Measurements from ENCODE around the gene SSNA1. TPM values are rescaled to one million over a fixed set of nuclear protein-coding genes. Genes with fewer than 3 reads are reported as not detected.

SSNA1 gene
- total RNA-seq, 1 experiment from 2014 or later = 110 TPM

GRCh38 chr9:137152844-137153405, 35.6 kb upstream of the SSNA1 start:
- DNase-seq (ENCODE audit: low read depth) = no peak

- no peak for DNase-seq (ENCODE audit: low read depth)
Measured at GRCh38 chr9:137156567-137157375, 31.7 kb upstream of the SSNA1 start.

GRCh38 chr9:137157618-137158415, 30.7 kb upstream of the SSNA1 start:
- no peak for DNase-seq (ENCODE audit: low read depth)

GRCh38 chr9:137158625-137159024, 29.9 kb upstream of the SSNA1 start:
- no peak for DNase-seq (ENCODE audit: low read depth)

- no peak for DNase-seq (ENCODE audit: low read depth)
Measured at GRCh38 chr9:137159105-137160053, 29.1 kb upstream of the SSNA1 start.

DNA sequence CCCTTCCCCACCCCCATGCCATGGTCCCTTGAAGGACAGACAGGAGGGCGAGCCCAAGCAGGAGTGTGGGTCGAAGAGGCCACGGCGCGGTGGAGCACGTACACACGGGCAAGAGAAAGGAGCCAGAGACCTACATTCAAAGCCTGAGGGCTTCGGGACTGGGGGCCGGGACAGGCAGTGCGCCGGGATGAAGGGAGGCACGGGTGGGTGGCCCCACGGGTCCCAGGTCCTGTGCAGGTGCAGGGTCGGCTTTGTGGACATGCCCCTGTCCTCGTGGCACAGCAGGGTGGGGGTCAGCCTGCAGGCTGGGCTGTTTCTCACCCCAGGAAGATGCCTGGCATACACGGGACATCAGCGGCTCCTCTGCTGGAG, 28.4 kb upstream of the SSNA1 start:
- DNase-seq (ENCODE audit: low read depth) = no peak

GRCh38 chr9:137160716-137161557, 27.5 kb upstream of the SSNA1 start:
- DNase-seq (ENCODE audit: low read depth) = no peak

- DNase-seq (ENCODE audit: low read depth) = no peak
Measured at GRCh38 chr9:137161558-137162486, 26.7 kb upstream of the SSNA1 start.

- no peak for DNase-seq (ENCODE audit: low read depth)
Measured at GRCh38 chr9:137162505-137163364, 25.7 kb upstream of the SSNA1 start.

DNA sequence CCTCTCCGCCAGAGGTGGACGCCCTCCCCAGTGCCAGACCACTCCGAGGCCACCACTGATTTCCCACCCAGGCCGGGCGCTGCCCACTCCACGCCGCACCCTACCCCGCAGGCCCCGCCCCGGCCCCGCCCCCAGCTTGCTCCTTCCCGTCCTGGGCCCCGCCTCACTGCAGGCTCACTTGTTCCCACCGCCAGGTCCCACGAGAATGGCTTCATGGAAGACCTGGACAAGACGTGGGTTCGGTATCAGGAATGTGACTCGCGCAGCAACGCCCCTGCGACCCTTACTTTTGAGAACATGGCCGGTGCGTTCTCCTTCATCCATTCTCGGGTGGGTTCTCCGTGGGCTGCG, 25.1 kb upstream of the SSNA1 start:
- DNase-seq (ENCODE audit: low read depth) = no peak

DNA sequence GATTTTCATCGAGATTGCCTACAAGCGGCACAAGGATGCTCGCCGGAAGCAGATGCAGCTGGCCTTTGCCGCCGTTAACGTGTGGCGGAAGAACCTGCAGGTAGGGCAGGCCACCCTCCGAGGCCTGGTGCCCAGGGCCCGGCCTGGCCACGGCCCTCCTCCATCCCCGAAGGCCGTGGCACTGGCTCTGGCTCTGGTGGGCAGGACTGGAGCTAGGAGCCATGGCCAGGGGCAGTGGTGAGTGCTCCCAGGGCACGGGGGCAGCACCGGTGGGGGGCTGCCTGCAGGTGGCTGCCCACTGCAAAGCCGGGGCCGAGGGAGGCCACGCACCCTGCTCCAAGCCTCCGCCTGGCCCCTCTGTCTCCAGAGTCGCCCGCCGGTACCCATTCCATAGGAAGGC, 24.7 kb upstream of the SSNA1 start:
- DNase-seq (ENCODE audit: low read depth) = no peak

DNA sequence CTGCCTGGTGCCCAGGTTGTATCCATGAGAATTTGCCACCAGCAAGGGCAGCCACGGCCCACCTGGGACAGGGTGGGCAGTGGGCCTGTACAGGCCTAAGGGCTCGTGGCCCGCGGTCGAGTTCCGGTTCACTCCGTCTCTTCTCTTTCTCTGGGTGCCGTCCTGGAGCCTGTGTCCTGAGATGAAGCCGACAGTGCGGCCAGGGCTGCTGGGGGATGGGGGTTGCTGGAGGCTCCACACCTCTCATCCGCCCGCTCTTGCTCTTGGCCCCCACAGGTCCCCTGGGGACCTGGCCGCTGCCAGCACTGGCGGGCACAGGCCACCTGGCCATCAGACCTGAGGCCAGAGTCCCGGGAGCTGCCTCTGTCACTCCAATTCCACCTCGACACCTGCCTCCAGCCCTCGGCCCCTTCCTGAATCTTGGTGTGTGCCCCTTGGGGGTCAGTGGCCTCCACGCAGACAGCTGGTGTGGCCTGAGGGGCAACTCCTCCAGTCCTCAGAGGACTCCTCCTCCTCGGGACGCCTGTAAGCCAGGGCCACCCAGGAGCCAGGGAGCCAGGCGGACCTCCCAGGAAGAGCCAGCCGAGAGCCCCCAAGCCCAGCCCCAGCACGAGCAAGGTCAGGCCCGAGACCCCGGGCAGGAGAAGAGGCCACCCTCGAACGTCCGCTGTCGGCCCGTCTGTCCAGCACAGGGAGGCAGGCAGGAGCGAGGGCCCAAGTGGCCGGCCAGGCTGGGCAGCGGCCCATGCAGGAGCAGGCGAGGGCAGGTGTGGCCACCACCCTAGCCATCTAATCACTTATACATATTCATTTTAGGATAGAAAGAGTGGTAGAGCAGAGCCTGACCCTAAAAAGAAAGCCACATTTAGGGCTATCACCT, 23.9 kb upstream of the SSNA1 start:
- no peak for DNase-seq (ENCODE audit: low read depth)

DNA sequence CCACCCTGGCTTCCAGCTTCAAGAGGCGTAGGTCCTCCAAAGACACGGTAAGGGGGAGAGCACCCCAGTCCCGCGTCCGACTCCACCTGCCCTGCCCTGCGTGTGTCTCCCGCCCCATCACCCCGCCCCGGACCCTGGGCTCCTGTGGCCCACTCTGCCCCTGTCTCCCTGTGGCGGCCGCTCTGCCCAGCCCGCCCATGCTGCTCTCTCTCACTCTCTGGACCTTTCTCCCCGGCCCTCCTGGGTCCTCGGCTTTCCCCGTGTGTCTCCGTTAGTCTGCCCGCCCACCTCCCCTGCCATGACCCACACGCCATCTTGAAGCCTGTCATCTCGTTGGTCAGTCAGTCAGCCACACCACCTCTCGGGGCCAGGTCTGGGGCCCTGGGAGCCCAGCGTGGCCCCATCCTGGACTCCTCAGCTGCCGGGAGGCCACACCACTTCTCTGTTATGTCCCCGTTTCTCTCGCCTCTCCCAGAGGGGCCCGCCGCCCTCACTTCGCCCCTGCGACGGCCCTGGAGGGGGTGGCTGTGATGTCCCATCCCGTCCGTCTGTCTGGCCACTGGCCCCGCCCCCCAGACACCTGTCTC, 23.1 kb upstream of the SSNA1 start:
- no peak for DNase-seq (ENCODE audit: low read depth)

DNA sequence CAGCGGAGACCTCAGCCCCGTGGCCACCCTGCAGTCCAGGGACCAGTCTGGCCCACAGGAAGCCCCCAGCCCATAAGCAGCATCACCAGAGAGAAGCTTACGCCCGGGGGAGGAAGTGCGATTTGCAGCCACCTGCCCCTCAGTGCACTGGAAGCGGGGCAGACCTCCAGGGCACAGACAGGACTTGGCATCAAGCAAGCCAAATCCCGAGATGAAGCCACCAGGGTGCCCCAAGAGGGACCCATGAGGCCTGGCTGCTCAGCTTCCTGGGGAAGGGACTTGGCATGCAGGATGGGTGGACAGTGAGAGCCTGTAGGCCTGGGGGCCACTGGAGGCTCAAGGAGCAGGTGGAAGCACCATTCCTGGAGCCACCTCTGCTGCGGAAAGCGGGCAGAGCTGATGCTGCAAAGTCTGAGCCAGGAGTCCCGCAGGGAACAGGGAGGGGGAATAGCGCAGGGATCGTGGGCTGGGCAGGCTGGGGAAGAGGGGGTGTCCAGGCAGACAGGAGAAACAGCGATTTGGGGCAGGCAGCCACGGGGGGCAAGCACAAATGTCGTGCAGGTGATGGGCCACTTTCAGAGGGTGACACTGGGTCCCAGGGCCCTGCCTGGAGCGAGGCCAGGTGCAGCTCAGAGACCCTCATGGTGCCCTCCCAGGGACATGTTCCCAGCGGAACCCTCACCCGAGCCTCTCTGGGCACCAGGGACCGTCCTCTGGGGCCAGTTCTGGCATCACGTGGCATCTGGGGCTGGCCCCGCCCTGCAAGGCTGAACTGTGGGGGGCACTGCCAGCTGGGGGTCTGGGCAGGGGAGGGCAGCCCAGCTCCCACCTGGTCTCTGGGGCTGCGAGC, 21.9 kb upstream of the SSNA1 start:
- no peak for DNase-seq (ENCODE audit: low read depth)

DNA sequence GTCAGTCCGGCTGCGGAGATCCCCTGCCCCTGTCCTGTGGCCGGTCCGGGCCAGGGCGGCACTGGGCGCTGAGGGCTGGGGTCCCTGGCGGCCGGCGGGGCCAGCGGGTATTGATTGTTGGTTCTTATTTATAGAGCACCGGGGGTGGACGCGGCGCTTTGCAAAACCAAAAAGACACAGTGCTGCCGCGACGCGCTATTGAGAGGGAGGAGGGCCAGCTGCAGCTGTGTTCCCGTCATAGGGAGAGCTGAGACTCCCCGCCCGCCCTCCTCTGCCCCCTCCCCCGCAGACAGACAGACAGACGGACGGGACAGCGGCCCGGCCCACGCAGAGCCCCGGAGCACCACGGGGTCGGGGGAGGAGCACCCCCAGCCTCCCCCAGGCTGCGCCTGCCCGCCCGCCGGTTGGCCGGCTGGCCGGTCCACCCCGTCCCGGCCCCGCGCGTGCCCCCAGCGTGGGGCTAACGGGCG, 21.2 kb upstream of the SSNA1 start:
- DNase-seq (ENCODE audit: low read depth) = no peak
